ENCODE results near the gene FNIP2.

Gene FNIP2

DNA sequence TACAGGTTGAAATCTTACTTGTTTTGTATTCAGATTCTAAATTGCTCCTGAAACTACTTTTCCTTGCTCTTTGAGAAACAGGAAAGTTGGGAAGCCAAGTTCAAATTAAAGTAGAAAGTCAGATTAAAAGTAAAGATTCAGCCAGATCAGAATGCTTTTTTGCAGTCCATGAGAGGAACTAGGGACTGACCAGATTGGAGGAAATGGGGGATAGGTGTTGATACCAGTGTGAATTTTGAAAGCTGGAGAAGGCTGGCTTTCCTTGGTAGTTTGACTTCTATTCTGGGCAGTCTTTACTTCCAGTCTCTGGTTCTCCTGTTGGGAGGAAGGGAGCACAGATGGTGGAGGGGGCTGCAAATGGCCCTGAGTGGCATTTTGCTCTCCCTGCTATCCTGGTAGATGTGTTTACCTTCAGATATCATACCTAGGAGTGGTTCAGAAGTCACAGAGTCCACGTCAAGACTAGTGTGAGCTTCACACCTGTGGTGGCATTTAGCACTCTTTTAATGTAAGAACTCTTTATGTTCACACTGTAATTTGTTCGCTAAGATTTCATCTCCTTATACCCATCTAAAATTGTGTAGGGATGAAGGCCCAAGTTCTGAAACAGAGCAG lies 68.8 kb downstream of the FNIP2 start:
- DNase-seq (ENCODE audit: low spot score): no peak

DNA sequence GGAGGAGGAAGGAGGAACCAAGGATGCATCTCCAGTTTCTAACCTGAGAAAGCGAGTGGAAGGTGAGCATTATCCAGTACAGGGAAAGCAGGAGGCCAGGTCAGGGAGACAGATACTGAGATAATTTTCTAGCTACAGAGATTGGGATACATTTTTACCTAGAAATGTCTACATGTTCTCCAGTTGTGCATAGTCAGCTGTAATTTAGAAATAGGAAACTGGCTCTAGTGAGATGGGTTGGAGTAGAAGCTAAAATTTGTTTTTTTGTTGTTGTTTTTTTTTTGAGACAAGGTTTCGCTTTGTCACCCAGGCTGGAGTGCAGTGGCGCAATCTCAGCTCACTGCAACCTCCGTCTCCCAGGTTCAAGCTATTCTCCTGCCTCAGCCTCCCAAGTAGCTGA lies 71.3 kb downstream of the FNIP2 start:
- no peak for DNase-seq (ENCODE audit: low spot score)

DNA sequence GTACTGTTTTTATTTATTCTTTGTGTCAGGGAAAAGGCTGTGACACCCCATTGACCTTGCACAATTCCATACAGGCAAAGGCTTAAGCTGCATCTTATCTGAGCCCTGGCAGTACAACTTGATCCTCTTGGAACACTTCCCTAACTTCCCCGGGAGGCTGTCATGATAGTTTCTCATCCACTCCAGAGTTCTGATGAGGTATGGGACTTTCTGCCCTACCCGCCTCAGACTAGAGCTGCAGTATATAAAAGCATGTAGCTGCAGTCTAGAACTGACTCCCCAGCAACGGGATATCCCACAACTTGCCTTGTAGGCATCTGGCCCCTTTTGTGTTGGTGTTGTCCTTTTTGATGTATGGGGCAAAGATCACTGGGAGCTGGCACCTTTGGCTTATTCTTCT lies 72.7 kb downstream of the FNIP2 start:
- DNase-seq (ENCODE audit: low spot score): no peak

DNA sequence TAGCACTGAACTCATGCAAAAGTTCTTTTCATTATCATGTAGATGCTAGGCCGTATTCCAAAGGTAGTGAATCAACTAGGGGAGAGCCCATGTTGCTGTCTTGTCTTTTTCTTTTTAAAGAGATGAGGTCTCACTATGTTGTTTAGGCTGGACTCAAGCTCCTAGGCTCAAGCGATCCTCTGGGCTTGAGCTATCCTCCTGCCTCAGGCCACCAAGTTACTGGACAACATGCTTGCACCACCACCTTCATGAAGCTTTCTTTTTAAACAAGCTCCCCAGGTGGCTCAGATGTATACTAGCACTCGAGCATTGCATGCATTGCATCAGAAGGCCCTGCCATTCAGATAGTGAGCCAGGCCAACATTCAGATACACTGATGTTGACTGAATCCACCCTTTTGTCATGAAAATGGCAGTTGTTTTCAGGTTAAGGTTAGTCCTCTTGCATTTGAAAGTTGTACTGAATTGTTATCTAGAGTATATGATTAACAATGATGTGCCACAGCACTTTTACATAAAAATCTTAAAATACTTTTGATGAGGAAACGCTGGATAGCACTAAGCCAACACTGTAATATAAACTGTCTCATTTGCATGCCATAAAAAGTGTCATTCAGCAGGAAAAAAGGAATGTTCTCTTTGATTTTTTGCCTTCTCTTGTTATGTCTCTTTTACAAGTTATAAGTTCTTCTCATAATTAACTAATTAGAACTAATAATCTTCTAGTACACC lies 76.7 kb downstream of the FNIP2 start:
- DNase-seq (ENCODE audit: low spot score): no peak

DNA sequence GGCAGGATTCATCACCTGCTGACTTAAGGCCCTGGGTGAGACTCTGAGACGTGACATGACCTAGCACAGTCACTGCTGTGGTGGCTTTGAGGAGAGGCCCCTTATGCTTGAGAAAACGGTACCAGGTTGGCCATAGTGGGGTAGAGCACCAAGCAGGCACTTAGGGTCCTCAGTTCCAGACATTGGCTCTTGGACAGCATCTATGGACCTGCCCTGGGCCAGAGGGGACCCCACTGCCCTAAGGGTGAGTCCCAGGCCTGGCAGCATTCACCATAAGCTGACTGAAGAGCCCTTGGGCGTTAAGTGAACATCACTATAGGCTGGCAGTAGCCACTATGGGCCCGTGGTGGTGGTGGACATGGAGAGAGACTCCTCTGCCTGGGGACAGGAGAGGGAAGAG lies 78.7 kb downstream of the FNIP2 start:
- no peak for DNase-seq (ENCODE audit: low spot score)

DNA sequence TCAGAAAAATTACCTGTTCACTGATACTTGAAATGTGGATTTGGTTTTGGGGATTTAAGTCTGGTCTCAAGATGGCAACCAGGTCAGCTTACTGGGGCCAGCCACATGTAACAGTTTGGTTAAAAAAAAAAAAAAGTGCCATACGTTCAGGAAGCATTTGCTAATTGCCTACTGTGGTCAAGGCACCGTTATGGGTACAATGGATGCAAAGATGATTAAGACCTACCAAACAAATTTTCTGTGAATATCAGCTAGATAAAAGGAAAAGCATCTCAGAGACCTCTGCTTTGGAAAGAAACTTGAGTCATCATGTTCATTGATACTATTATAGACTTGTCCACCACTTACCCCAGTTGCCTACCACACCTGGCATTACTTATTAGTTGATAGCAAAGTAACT lies 80.9 kb downstream of the FNIP2 start:
- no peak for DNase-seq (ENCODE audit: low spot score)

DNA sequence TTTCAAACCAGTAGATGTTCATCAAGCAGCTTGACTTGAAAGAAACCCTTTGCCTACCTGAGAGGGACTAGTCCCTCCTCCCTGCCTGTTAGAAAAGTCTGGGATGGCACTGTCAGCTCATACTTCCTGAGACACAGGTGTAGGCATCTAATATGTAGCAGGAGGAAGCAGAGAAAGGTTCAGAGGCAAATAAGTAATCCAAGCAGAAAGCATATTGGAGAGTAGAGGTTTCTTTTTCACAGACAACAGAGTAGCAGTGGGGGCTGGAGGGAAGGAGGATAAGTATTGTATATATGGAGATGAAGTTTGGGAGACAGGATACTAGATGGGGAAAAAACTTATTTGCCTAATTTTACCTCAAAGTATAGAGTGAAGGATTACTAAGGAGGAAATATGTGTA lies 81.5 kb downstream of the FNIP2 start:
- DNase-seq (ENCODE audit: low spot score): no peak

DNA sequence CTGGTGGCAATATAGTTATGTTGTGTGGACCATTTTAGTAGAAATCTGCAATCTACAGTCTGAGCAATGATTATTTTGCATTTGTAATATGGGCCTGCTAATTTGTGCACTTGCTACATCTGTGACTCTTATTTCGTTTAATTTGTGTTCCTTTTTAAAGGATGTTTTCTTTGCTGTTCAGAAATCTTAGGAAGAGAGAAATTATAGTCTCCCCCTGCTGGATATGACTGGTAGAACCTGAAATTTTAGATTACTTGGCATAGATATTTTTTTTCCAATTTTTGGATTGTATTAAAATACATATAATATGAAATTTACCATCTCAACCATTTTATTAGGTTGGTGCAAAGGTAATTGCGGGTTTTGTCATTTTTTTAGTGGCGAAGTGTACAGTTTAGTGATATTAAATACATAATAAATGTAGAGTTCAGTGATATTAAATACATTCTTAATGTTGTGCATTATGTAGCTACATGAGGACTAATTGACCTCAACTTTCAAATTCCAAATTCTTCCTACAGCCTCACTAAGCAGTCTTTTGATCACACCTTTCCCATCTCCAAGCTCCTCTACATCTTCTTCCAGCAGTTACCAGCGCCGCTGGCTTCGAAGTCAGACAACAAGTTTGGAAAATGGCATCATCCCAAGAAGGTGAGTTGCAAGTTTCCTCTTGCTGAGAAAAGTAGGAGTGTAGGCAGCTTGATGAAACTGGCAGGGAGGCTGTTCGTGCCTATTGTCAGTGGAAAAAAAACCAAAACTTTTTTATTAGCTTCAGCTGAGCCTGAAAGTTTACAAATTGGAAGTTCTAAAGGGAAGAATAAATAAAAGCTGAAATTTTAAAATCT lies 82.2 kb downstream of the FNIP2 start:
- DNase-seq (ENCODE audit: low spot score): peak; percentile 60

DNA sequence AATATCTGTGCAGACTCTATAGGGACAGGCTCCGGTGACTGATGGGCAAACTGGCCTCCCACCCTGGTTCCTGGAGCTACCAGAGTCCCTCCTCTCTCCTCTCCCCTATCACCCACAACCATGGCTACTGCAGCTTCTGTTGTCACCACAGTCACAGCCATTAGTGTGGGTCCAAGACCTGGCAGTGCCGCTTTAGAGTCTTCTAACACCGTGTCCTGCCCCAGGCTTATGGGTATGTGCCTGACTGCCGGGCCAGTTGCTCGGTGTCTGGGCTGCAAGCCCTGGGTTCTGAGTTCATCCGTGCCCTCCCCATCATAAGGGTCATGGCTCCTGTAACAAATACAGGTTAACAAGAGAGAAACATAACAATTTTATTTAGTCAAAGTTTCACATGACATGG lies 85.4 kb downstream of the FNIP2 start:
- DNase-seq (ENCODE audit: low spot score): no peak

DNA sequence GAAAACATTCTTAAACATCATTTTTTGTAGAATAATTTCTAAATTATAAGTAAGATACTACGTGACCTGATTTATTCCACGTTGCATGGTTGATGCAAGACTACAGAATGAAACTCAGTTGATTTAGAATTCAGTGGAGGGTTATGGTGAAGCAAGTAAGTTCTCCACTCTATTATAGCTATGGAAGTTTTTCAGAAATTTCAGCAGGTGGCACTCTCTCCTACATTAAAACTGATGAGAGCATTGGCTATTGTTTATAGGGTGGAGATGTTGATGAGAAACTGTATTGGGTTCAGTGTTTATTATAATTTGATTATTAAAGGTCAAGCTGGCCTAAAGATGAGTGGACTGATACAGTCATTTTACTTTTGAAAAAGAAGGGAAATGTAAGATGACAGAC lies 88.0 kb downstream of the FNIP2 start:
- peak; percentile 50 for DNase-seq (ENCODE audit: low spot score)

DNA sequence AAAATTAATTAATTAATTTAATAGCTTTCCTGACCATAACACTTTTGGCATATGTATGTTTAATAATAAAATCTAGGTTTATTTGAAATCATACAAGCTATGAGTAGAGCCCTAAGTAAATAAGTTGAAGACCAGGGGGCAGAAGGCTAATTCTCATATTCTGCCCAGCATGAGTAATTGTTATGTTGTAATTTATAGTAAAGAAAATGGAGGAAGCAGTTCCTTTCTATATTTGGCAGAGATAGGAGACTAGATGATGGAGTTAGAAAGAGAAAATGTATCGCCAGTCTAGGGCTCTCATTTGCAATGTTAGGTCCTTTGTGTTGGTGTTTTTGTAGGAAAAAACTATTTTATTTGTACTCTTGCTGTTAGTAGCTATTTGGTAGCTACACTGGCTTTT lies 89.1 kb downstream of the FNIP2 start:
- no peak for DNase-seq (ENCODE audit: low spot score)

DNA sequence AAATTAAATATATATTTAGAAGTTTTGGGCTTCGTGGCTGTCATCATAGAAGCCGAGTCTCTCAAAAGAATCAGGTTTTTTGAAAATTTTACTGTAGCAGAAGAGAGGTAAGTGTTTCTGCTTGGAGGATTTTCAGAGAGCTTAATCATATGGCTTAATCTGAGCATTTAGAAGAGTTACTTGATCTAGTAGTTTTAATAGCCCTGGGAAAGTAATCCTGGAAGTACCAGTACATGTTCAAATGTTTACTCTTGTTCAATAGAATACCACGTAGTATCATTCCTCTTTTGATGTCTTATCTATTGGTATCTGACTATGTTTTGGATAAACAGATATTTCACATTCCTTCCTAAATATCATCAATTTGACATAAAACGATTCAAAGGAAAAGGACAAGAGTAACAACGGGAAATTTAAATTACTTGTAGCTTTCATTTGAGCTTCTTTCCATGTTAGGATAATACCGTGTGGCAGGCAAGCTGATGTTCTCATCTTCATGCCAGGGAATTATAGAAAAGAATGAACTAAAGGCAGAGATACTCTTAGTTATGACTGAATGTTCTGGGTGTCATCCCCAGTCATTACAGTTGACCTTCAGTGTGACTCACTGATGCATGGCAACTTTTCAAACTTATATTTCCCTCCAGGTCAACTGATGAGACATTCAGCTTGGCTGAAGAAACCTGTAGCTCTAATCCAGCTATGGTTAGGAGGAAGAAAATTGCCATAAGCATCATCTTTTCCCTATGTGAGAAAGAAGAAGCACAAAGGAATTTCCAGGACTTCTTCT lies 89.8 kb downstream of the FNIP2 start:
- no peak for DNase-seq (ENCODE audit: low spot score)

DNA sequence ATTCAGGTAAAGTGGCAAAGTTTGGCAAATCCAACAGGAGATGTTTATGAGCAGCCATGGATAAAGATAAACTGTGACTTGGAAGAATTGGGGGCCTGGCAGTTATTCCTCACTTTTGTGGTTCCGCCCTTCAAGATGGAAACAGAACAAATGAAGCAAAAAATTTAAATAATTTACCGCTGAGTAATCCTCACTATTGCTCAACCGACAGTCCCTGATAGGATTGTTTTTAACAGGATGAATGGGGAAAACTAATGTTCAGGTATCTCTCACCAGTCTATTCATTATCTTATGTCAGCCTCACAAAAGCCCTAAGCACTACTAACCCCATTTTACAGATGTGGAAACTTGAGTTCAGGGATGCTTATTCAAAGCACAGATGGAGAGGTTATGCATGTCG lies 90.8 kb downstream of the FNIP2 start:
- DNase-seq (ENCODE audit: low spot score): no peak

DNA sequence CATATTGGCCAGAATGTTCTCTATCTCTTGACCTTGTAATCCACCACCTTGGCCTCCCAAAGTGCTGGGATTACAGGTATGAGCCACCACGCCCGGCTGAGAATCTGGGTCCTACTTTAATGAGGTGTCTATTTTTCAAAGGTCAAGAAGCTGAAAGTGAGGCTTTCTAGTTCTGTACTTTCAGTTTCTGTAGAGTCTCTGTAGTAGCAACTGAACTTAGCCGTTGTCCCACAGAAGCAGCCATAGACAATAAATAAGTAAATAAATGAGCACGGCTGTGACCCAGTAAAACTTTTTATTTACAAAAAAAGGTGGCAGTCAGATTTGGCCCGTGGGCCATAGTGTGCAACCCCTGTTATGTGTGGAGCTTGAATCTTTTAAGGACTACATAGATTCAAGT lies 92.0 kb downstream of the FNIP2 start:
- DNase-seq (ENCODE audit: low spot score): no peak

DNA sequence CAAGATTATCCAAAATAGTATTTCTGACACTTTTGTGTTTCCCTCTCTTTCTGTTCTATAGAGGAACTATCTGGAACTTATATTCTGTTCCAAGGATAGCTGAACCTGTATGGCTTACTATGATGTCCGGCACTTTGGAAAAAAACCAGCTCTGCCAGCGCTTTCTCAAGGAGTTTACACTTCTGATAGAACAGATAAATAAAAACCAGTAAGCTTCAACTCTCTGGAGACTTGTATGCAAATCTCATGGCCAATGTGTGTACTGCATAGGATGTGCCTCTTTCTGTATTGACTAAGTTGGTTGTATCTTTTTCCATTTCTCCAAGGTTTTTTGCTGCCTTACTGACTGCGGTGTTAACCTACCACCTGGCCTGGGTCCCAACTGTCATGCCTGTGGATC lies 92.5 kb downstream of the FNIP2 start:
- no peak for DNase-seq (ENCODE audit: low spot score)

DNA sequence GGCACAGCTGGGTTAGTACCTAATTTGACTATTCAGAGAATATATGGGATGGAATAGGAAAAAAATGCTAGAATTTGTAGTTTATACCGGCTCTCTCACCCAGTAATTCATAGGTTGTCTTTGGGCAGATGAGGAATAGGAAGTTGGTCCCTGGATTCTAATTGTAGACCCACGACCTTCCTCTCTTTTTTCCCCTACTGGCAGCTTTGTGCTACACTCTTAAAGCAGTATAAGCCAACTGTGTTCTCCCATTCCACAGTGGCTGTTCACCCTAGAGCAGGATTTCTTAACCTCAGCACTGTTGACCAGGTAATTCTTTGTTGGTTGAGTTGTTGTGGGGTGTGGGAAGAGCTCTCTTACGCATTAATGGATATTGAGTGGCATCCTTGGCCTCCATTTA lies 92.9 kb downstream of the FNIP2 start:
- DNase-seq (ENCODE audit: low spot score): no peak

DNA sequence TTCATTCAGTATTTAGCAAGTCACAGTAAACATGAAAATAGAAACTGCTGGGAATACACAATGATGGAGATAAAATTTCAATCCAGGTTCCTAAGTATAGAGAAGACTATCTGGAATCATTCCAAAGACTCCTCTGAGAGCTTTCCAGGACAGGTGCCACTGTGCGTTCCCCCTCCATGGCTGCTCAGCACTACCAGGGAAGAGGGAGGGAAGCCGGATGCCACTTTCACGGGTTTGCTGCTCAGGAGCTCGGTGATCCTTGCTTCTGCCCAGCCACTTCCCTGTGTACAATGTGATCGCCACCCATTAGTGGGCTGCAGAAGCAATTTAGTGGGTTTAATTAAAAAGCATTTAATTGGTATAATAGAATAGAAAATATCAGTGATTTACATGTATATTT lies 94.5 kb downstream of the FNIP2 start:
- DNase-seq (ENCODE audit: low spot score): no peak

DNA sequence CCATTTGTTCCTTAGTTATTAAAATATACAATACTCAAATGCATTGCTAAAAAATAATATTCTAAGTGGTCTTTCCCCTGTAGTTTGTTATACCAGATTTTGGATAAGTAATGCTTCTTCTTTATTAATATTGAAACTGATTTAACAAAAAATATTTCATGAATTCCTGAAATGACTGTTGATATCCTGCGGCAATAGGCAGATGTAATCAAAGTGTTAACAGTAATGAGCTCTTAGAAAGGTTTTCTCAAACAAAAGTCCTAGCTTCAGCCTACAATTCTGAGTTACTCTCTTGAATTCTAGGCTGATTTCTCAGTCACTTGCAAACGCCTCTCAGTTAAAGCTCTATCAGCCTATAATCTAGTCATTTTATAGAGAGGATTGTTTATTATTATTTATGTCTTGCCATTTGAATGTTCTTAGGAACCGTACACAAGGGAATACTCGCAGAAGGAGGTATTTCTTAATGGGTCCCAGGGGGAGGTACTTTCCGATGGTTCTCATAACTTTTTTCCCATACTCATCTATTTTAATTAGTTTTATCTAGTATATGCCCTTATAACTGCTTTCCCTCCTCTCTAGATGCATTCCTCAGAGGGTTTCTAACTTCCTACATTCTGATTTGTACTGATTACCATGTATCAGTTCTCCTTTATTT lies 96.8 kb downstream of the FNIP2 start:
- no peak for DNase-seq (ENCODE audit: low spot score)

DNA sequence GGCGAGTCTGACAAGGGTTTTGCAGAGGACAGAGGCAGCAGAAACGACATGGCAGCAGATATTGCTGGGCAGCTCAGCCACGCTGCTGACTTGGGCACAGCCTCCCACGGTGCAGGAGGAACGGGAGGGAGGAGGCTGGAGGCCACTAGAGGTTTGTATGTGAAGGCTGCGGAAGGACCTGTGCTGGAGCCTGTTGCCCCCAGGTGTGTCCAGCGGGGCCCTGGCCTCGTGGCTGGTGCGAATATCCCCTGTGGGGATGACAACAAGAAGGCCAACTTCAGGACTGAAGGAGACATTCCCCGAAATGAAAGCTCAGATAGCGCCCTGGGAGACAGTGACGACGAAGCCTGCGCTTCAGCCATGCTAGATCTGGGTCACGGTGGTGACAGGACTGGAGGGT lies 100.2 kb downstream of the FNIP2 start:
- no peak for DNase-seq (ENCODE audit: low spot score)

DNA sequence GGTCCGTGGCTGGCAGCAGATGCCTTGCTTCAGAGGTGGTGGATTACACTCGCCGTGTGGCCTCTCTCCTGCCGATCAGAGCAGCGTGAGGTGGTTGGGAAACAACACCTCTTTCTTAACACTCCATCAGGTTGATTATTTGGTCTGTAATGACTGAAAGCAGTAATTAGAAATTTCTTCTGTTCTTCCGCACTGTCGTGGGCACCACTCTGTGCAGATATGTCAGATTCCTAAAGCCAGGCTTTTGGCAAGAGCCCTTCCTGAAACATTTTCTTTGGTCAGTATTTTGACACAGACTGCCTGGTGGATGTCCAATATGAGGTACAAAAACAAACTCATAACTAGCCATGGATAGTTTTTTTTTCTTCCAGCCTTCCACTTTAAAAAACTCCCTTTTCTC lies 100.9 kb downstream of the FNIP2 start:
- DNase-seq (ENCODE audit: low spot score): no peak

DNA sequence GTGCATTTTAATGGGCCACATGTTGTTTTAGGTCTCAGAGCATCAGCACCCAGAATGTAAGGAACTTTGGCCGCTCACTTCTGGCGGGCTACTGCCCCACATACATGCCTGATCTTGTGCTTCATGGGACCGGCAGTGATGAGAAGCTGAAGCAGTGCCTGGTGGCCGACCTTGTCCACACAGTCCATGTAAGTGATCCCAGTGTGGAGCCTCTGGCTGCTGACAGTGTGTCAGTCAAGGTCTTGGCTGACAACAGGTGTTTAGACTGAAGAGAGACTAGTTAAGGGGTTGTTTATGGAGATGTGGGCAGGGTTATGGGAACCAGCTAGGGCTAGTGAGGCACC lies 101.4 kb downstream of the FNIP2 start:
- no peak for DNase-seq (ENCODE audit: low spot score)
